D721Med (cell line): Measurements from ENCODE around the gene FBN3.

Experiments
- DNase-seq: peaks from one replicate; pipeline ENCODE4 v3.0.0; 2011; ENCODE audit warnings: low spot score; ENCODE audit not compliant: insufficient read length
- FAIRE-seq: peaks from 2 replicates; lab custom pipeline; 2011; peaks lifted over from hg19 to GRCh38; lab: Jason Lieb, UNC
- TF ChIP-seq, protein P1 (sequence below): IDR thresholded peaks from 2 replicates; pipeline ENCODE4 v1.5.1; 2012; ENCODE audit warnings: mild to moderate bottlenecking, control low read depth; ENCODE audit not compliant: insufficient read depth; ENCODE audit errors: missing control alignments

The FBN3 gene

GRCh38 chr19:8017808-8018207 is 131.6 kb downstream of the FBN3 start:
- no peak for DNase-seq
- TF ChIP-seq, protein P1, sequence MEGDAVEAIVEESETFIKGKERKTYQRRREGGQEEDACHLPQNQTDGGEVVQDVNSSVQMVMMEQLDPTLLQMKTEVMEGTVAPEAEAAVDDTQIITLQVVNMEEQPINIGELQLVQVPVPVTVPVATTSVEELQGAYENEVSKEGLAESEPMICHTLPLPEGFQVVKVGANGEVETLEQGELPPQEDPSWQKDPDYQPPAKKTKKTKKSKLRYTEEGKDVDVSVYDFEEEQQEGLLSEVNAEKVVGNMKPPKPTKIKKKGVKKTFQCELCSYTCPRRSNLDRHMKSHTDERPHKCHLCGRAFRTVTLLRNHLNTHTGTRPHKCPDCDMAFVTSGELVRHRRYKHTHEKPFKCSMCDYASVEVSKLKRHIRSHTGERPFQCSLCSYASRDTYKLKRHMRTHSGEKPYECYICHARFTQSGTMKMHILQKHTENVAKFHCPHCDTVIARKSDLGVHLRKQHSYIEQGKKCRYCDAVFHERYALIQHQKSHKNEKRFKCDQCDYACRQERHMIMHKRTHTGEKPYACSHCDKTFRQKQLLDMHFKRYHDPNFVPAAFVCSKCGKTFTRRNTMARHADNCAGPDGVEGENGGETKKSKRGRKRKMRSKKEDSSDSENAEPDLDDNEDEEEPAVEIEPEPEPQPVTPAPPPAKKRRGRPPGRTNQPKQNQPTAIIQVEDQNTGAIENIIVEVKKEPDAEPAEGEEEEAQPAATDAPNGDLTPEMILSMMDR = peak; percentile 49
- no peak for FAIRE-seq
